ENCODE results near the gene CXCR4.
A peak's percentile ranks its signal among the peaks of the same experiment; 100 is the strongest.

The CXCR4 gene

DNA sequence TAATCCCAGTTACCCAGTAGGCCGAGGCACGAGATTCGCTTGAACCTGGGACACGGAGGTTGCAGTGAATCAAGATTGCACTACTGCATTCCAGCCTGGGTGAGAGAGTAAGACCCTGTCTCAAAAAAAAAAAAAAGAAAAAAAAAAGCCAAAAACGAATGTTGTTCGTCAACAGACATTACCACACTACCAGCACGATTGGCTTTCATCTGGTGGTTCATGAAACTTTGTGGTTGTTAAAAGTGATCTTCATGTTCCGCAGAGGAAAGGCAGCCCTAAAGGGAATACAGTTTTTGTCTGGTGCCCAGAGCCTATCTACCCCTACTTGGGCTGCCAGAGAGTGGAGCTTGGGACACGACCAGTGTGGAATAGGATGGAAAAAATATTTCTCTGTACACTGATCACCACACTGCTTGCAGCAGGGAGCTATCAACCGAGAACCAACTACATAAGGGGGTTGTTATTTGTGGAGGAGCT, 13.6 kb upstream of the CXCR4 start:
- DNase-seq, result no peak

GRCh38 chr2:136130511-136130910, 12.6 kb upstream of the CXCR4 start:
- no peak for DNase-seq

DNA sequence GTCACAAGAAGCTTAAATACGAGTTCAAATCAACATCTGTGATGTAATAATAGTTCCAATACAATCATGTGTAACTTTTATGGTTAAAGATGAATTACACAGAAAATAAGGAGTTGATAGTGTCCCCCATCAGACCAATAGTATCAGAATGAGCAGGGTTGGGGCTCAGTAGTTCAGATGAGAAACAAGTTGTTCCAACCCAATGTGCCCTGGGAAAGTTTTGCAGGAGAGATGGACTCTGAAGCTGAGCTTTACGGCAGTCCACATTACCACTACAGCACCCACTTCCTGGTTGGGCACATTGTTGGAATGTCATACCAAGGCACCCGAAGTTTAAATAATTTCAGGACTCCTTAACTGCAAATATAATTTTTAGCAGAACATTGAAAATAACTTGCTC, 12.1 kb upstream of the CXCR4 start:
- no peak for DNase-seq

GRCh38 chr2:136129601-136130000, 11.7 kb upstream of the CXCR4 start:
- DNase-seq, result no peak

DNA sequence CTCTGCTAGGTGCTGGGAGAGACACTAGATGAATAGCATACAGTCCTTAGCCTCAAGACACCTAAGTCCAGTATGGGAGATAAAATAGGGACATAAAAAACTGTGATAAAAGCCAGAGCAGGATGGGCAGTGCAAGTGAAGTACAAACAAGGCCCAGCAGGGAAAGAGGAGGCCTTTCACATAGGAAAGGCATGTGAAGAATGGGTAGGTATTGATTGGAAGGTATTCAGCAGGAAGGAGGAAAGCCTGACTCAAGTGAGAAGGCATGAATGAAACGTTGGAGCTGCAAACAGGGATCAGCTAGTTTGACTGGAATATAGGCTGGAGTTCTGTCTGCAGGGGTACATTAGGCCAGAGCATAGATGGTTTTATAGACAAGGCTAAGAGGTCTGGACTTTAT, 11.0 kb upstream of the CXCR4 start:
- no peak for DNase-seq

DNA sequence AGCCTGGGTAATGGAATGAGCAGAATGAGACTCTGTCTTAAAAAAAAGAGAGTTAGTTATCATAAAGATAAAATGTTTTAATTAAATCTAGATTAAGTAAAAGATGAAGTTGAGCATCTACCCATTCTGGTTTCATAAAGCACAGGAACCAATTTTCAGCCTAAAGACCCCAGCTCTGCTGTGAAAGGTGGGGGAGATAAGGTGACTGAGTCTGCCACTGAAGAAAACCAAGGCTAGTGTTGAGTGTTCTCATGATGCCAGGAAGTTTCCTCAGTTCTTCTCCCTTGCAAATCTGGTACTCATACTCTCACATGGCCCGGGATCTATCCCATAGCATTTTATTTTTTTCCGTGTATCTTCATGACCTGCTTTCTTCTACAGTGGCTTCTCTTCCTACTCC, 10.4 kb upstream of the CXCR4 start:
- no peak for DNase-seq

DNA sequence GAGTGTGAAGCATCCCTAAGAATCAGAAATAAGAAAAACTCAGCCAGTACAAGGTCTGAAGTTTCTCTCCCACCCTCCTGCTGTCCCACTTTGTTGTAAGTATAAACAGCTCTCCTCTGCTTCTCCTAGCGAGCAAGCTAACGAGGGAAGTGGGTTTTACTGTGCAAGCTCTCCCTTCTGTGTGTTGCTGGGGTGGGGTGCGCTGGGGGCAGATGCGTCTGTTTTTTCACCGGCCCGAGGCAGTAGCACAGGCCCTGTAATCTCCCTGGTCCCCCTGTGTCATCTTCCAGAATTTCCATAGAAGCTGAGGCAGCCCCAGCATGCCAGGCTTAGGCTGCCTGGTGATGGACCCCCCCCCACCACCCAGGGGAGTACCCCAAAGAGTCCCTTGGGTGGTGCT, 9.4 kb upstream of the CXCR4 start:
- no peak for DNase-seq

DNA sequence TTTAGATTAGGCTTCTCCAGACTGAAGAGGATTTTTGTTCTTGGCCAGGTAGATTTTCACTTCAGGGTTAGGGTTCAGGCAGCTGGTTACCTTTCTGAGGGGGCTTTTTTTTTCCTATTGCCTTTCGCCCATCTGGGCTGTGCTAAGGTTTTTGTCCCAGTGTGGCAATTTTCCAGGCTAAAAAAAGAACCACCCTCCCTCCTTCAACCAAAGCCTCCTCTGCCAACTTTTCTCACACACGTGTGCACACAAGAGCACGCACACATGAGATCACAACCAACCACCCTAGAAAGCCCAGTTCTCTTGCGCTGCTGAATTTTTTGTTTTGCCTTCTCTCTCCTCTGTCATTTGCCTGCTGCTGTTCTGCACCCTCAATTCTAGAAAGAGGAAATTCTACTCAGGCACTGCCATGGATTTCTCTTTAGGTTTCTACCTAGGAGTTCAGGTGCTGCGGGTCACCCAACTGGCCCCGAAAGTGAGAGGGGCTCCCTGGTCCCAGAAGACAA, 8.5 kb upstream of the CXCR4 start:
- no peak for DNase-seq

- no peak for DNase-seq
These were observed 8.1 kb upstream of the CXCR4 start for GRCh38 chr2:136126021-136126420.

- no peak for DNase-seq
These were observed 7.3 kb upstream of the CXCR4 start for GRCh38 chr2:136125236-136125635.

DNA sequence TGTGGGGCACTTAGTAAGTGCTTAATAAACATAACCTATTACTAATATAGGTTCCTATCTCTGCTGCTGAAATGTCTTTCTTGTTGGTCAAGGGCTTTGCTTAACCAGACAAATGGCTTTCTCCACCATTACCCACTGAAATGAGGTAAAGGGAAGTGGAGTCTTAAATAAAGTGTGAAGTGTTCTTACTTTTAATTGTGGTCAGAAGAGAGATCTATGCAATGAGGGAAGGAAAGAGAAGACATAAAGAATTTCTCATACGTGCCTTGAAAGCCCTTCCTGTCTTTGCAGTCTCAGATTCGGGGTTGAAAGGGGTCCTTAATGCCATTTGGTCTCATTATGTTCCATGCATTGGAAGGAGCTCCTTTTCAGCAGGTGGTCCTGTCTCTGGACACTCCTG, 6.9 kb upstream of the CXCR4 start:
- DNase-seq, result no peak

DNA sequence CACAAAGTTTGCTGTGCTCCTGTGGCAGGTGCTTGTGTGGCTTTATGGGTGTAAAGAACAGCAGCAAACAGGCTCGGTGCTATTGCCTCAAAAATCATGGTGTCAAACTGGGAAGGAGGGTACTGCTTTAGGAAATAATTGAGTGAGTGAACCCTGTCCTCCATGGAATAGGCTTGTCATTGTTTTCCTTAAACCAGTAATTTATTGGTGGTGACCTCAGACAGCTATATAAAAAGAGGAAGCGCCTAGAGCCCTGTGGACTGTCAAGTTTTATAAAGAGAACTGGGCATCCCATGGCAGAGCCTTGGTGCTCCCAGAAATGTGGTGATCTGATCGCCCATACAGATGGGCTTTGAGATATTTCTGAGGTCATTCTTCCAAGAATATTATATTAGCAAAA, 4.7 kb upstream of the CXCR4 start:
- no peak for DNase-seq

- no peak for DNase-seq
These were observed 3.4 kb upstream of the CXCR4 start for GRCh38 chr2:136121204-136121910.

- no peak for DNase-seq
These were observed 2.0 kb upstream of the CXCR4 start for GRCh38 chr2:136119717-136120675.

DNA sequence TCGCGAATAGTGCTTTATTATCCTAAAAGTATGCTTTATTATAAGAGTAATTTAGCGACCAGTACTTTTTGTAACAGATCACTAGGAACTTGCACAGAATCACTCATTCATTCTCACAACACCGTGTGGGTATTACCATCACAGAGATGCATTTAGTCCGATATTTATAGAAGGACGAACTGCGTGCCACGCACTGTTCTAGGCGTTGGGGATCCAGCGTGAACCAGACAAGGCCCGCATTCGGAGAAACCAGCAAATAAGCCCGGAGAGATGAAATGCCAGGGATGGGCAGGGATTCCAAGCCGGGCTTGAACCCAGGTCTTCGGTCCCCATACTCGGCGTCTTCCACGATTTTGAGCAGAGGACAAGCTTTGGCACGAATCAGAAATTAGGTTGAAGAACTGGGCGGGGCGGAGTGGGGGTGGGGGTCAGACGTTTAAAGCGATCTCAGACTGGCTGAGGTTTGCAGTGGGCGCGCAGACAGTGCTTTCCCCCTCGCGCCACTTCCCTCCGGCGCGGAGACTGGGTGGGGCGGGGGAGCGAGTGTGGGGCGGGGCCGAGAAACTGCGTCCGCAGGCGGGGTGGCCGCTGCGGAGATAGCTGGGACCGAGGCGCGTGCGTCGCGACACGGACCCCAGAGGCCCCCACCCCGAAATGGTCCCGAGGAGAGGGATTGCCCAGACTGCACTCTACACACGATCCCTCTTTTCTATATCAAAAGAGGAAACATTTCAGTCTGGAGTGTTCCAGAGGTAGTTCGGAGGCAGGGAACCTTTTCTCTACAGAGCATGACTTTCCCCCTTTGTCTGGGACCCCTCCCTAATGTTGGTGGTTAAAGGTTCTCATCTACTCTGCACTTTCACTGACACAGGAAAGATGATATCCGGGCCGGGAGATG, 1.1 kb upstream of the CXCR4 start:
- peak; percentile 62 for DNase-seq

DNA sequence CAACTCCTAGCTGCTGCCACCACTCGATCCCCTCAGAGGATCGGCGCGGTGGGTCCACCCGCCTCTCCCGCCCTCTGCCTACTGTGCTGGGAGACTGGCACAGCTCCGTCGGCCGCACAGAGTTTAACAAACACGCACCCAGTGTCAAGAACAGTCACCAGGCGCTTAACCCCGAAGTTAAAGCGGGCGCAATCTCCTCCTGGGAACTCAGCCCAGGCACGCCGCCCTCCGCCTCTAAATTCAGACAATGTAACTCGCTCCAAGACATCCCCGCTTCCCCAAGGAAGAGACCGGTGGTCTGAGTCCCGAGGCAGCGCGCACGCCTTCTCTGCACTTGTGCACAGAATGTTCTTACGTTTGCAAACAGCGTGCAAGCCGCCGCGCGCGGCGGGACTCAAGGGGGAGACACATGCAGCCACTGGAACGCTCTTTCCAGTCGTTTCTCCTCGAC, 533 bp downstream of the CXCR4 start:
- peak; percentile 48 for DNase-seq

DNA sequence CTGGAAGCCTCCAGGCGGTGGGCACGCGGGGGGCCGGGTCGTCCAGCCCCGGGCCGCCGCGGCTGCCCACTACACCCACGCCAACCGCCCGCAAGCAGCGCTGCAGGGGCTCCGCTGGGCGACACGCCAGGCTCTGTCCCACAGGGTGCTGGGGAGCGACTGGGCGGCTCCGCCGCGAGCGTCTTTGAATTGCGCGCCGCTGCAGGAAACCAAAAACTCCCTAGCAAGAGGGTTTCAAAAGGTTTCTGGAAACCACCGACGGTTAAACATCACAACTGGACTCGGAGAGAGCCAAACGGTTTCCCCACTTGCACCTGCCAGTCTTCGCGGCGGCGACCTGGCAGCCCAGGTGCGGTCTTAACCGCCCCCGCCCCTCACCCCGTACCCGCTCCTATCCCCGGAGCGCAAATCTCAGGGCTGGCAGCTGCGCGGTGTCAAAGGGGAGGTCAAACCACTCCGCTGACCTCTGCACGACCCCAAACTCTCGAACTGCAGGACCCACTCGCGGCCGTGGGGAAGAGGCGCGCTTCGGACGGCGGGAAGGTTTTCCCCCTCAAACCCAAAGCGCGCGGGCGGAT, 1.0 kb downstream of the CXCR4 start:
- DNase-seq, result peak; percentile 41

- peak; percentile 37 for DNase-seq
These were observed 1.7 kb downstream of the CXCR4 start for GRCh38 chr2:136116151-136116812.

DNA sequence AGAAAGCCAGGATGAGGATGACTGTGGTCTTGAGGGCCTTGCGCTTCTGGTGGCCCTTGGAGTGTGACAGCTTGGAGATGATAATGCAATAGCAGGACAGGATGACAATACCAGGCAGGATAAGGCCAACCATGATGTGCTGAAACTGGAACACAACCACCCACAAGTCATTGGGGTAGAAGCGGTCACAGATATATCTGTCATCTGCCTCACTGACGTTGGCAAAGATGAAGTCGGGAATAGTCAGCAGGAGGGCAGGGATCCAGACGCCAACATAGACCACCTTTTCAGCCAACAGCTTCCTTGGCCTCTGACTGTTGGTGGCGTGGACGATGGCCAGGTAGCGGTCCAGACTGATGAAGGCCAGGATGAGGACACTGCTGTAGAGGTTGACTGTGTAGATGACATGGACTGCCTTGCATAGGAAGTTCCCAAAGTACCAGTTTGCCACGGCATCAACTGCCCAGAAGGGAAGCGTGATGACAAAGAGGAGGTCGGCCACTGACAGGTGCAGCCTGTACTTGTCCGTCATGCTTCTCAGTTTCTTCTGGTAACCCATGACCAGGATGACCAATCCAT, 2.7 kb downstream of the CXCR4 start:
- DNase-seq, result no peak

- no peak for DNase-seq
These were observed 3.6 kb downstream of the CXCR4 start for GRCh38 chr2:136114382-136114781.

Data from right hindlimb (tissue), 1 donor.